OCI-LY7 (cell line): ENCODE measurements around the gene USP48.
"Not testable (repeated sequence)": the region's sequence is repeated elsewhere in the genome, so short reads cannot be mapped to it uniquely, and the experiment has no call there.

Source experiments
- CTCF ChIP-seq: fragments of 200-600 bp; sonication (generic); conservative IDR thresholded peaks from 2 replicates; pipeline ENCODE4 v1.5.1; 2014; ENCODE audit warnings: mild to moderate bottlenecking, antibody characterized with exemption, low read length, moderate library complexity, mixed read lengths
- EZH2phosphoT487 ChIP-seq: fragments of 200-600 bp; sonication (generic); IDR thresholded peaks from 2 replicates; pipeline ENCODE4 v1.6.1; 2018; ENCODE audit warnings: low read depth, borderline replicate concordance, mild to moderate bottlenecking, mixed run types, antibody characterized with exemption, low read length, moderate library complexity, mixed read lengths

GRCh38 chr1:21631590-21631943 is 151.4 kb downstream of the USP48 start:
- not testable (repeated sequence) for TF ChIP-seq EZH2phosphoT487, CTCF
